K562 (cell line): ENCODE data around the gene MAPRE2. TPM values are rescaled to one million over a fixed set of nuclear protein-coding genes. Genes with fewer than 3 reads are reported as not detected.

Experiments used
- CBFA2T3 ChIP-seq: fragments of 450-650 bp; IDR thresholded peaks from 2 replicates; pipeline ENCODE4 v1.6.1; 2017
- CHD7 ChIP-seq: fragments of 200-600 bp; sonication (generic); IDR thresholded peaks from one replicate; pipeline ENCODE4 v1.6.1; 2012; ENCODE audit warnings: mild to moderate bottlenecking, low read depth, low read length, inconsistent platforms
- ID3 ChIP-seq, 2 experiments: fragments of 250-450 bp in 1 of 2; fragments of 450-650 bp in 1 of 2; sonication (Bioruptor Pico) in 1 of 2; IDR thresholded peaks; 2 replicates each; pipeline versions ENCODE4 v1.6.1 to v1.8.0; 2016 to 2021; ENCODE audit warnings: mild to moderate bottlenecking in 2 of 2, moderate library complexity in 2 of 2, missing compliant biosample characterization in 1 of 2, missing genetic modification characterization in 1 of 2
- MAFF ChIP-seq: IDR thresholded peaks from 2 replicates; pipeline ENCODE4 v1.6.1; 2012; ENCODE audit warnings: low read length, improper control_type of control experiment
- NR4A1 ChIP-seq, 2 experiments: fragments of 250-450 bp in 1 of 2; fragments of 450-650 bp in 1 of 2; sonication (Bioruptor Pico) in 1 of 2; IDR thresholded peaks; 2 replicates each; pipeline versions ENCODE4 v1.4.0 to v1.6.1; 2016 to 2020; ENCODE audit warnings: mild to moderate bottlenecking in 2 of 2, missing compliant biosample characterization in 1 of 2, missing genetic modification characterization in 1 of 2, moderate library complexity in 1 of 2
- RBFOX2 ChIP-seq: fragments of 200-400 bp; formaldehyde crosslinking; IDR thresholded peaks from 2 replicates; pipeline ENCODE4 v1.6.1; 2017; ENCODE audit warnings: low read depth, mild to moderate bottlenecking, low read length, moderate library complexity
- STAG1 ChIP-seq: sonication (generic); formaldehyde crosslinking; IDR thresholded peaks from 2 replicates; pipeline ENCODE4 v1.5.0; 2020; ENCODE audit warnings: missing genetic modification reagents, borderline replicate concordance
- polyA plus RNA-seq, 8 experiments: library from polyadenylated mRNA; depleted of rRNA in 4 of 8; stranded (reverse) in 5 of 8; unstranded in 3 of 8; fragments of >200 nt; fragmentation: Nextera tagmentation in 2 of 8; fragmentation: Illumina TruSeq in 1 of 8; extraction: Ambion mirVana in 2 of 8; extraction: Trizol in 1 of 8; gene quantifications; 2 replicates each; pipeline versions ENCODE4 v1.2.1 to v1.2.3, GENCODE V29; 2011 to 2014; ENCODE audit warnings: inconsistent platforms in 1 of 8, missing spikeins in 1 of 8
- total RNA-seq, 7 experiments: library from RNA; depleted of rRNA in 6 of 7; stranded (reverse); fragments of >200 nt in 6 of 7; fragmentation: Illumina TruSeq in 2 of 7; extraction: Trizol in 2 of 7; gene quantifications; 2 replicates each; pipeline versions ENCODE4 v1.2.1 to v1.2.3, GENCODE V29; 2011 to 2021; ENCODE audit warnings: low replicate concordance in 1 of 7

The MAPRE2 gene
- total and polyA plus RNA-seq, 9 of the 15 experiments (the other 6 are each of a cell fraction or from before 2014, with no cell fraction given) = 32.3 to 70.7 (median 40.7) TPM

DNA sequence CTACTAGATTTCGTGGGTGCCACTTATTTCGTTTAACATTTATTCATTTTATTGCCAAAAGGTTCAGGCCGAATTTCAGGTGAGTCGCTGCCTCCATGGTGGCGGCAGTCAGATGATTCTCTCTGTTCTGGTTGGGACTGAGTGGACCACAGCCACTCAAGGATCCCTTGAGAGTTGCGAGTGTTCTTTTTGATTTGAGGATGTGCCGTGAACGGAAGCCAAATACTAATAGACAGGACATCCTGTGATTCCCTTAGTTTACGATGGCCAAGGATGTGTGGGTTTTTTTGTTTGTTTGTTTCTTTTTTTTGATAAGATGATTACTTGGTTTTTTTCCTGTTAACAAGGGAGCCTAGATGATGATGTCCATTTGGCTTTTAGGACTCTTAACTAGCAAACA is 13.2 kb downstream of the MAPRE2 start (continued):
- no peak for TF ChIP-seq NR4A1 (CRISPR knock-in tag; IDR thresholded peaks at IDR 0.05)
- no peak for TF ChIP-seq NR4A1 (tag; IDR thresholded peaks at IDR 0.05)
- TF ChIP-seq MAFF = no peak
- no peak for TF ChIP-seq CBFA2T3
- no peak for TF ChIP-seq CHD7
- TF ChIP-seq ID3 (CRISPR knock-in tag; IDR thresholded peaks at IDR 0.05) = no peak
- TF ChIP-seq ID3 (tag; IDR thresholded peaks at IDR 0.05) = no peak
- TF ChIP-seq RBFOX2 = no peak
- TF ChIP-seq STAG1 (CRISPR knock-in tag) = no peak
- TF ChIP-seq, all 486 proteins: peak for 0
